Measurements from ENCODE around the gene REPS1.

Gene REPS1

DNA sequence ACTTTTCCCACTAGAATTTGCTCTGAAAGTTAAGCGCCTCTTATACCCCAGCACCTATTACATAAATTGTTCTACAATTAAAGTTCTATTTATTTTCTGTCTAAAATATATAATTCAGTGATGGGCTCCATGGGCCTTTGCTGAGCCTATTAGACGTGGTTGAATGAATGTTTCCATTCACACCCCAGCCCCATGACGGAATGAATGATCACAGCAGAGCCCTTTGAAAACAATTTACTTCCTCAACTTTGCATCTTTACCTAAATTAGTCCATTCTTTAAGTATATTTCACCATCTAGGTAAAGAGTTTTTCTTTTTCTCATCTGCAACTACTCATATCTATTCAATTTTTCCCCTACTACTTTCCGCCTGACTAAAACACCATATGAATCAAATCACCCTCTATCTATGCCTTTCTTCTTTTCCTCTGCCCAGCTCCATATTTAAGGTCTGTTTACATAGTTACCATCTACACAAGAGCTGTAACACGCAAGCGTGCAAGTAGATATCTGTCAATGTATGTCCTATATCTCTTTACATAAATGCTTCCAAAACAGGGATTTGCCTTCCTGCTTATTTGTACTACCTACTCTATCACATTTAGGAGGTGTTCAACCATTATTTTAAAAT lies 122.5 kb downstream of the REPS1 start:
- Histone ChIP-seq H3K4me3 (ENCODE audit: low read depth in 1 of 2, low read length in 1 of 2) (no peak overlapping the region), H3K27me3 (no peaks in the 10 kb centered on the region), H3K36me3 (no peaks in the 10 kb centered on the region), H3K9me3 (no peaks in the 10 kb centered on the region), H3K4me1 (ENCODE audit: control insufficient read depth in 1 of 2, insufficient read depth in 1 of 2, low read depth in 1 of 2, low read length in 1 of 2) (no peaks in the 10 kb centered on the region), H3K27ac (no peak overlapping the region)
- TF ChIP-seq, protein P1, sequence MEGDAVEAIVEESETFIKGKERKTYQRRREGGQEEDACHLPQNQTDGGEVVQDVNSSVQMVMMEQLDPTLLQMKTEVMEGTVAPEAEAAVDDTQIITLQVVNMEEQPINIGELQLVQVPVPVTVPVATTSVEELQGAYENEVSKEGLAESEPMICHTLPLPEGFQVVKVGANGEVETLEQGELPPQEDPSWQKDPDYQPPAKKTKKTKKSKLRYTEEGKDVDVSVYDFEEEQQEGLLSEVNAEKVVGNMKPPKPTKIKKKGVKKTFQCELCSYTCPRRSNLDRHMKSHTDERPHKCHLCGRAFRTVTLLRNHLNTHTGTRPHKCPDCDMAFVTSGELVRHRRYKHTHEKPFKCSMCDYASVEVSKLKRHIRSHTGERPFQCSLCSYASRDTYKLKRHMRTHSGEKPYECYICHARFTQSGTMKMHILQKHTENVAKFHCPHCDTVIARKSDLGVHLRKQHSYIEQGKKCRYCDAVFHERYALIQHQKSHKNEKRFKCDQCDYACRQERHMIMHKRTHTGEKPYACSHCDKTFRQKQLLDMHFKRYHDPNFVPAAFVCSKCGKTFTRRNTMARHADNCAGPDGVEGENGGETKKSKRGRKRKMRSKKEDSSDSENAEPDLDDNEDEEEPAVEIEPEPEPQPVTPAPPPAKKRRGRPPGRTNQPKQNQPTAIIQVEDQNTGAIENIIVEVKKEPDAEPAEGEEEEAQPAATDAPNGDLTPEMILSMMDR (IDR thresholded peaks at IDR 0.05): no peak

DNA sequence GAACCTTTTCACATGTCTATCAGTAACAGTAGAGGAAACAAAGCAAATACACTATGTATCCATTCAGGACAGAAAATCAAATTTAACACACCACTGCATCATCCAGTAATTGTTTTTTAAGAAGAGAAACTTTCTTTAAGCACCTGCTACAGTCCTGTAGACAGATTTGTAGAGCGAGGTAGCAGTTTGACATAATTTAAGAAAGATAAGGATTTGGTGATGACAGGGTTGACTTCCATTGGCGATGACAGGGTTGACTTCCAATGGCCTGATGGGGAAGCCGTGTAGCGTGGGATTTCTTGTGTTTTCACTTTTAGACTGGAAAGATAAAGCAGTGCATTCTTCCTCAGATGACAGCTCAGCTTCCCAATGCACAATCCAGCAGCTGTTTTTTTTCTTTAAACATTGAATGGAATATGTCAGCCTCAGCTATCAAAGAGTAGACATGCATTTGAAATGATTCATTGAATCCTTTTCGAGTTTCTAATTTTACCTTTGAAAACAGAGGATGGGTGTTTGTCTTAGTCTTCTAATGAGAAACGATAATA lies 123.6 kb downstream of the REPS1 start:
- TF ChIP-seq, protein P1 (IDR thresholded peaks at IDR 0.05): no peak
- no peaks in the 10 kb centered on the region for H3K4me1 ChIP-seq (ENCODE audit: control insufficient read depth in 1 of 2, insufficient read depth in 1 of 2, low read depth in 1 of 2, low read length in 1 of 2)
- H3K27me3 ChIP-seq: no peaks in the 10 kb centered on the region
- no peaks in the 10 kb centered on the region for H3K36me3 ChIP-seq
- H3K27ac ChIP-seq: no peak overlapping the region
- H3K4me3 ChIP-seq (ENCODE audit: low read depth in 1 of 2, low read length in 1 of 2): no peak overlapping the region
- no peaks in the 10 kb centered on the region for H3K9me3 ChIP-seq

DNA sequence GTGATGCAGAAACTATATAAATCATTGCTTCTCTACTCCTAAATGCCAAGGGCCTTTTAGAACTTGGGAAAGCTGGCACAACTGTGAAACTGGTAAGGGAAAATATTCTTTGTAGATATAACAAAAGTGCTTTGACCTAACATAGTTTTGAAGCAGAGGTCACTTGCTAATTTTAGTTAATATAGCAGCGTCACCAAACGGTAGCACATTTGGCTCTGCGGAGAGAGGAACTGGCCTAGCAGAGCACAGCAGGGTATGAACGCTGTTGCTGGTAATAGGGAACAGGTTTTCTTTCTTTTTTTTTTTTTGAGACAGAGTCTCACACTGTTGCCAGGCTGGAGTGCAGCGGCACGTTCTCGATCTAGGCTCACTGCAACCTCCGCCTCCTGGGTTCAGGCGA lies 124.7 kb downstream of the REPS1 start:
- TF ChIP-seq, protein P1 (IDR thresholded peaks at IDR 0.05): no peak

DNA sequence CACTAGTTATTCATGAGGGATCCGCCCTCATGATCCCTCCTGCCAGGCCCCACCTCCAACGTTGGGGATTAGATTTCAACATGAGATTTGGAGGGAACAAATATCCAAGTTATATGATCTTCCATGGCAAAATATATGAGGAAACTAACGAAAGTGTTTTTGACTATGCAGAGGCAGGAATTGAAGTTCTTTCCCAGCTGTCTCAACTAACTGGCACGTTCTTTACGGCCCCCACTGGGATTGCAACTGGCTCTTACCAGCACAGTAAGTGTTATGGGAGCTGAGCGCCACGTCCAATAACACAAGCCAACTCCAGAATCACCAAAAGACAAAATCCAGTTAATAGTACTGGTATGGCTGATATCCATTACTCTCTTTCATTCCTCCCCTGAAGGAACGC lies 125.6 kb downstream of the REPS1 start:
- H3K9me3 ChIP-seq: no peaks in the 10 kb centered on the region
- H3K36me3 ChIP-seq: no peaks in the 10 kb centered on the region
- H3K4me1 ChIP-seq (ENCODE audit: control insufficient read depth in 1 of 2, insufficient read depth in 1 of 2, low read depth in 1 of 2, low read length in 1 of 2): no peaks in the 10 kb centered on the region
- TF ChIP-seq, protein P1 (IDR thresholded peaks at IDR 0.05): no peak
- no peak overlapping the region for H3K4me3 ChIP-seq (ENCODE audit: low read depth in 1 of 2, low read length in 1 of 2)
- H3K27me3 ChIP-seq: no peaks in the 10 kb centered on the region
- H3K27ac ChIP-seq: no peak overlapping the region

More for the DNA sequence above, 124.7 kb downstream of the REPS1 start:
- Histone ChIP-seq H3K27ac (no peak overlapping the region), H3K4me3 (ENCODE audit: low read depth in 1 of 2, low read length in 1 of 2) (no peak overlapping the region), H3K27me3 (no peaks in the 10 kb centered on the region), H3K36me3 (no peaks in the 10 kb centered on the region), H3K4me1 (ENCODE audit: control insufficient read depth in 1 of 2, insufficient read depth in 1 of 2, low read depth in 1 of 2, low read length in 1 of 2) (no peaks in the 10 kb centered on the region), H3K9me3 (no peaks in the 10 kb centered on the region)

DNA sequence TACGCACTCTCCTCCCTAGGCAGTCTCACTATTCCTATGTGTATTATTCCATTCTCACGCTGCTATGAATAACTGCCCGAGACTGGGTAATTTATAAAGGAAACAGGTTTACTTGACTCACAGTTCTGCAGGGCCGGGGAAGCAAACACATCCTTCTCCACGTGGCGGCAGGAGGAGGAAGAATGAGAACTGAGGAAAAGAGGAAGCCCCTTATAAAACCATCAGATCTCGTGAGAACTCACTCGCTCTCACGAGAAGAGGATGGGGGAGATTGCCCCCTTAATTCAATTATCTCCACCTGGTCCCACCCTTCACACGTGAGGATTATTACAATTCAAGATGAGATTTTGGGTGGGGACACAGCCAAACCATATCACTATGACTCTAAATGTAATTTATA lies 130.3 kb downstream of the REPS1 start:
- Histone ChIP-seq H3K27ac (no peak overlapping the region), H3K9me3 (no peaks in the 10 kb centered on the region), H3K4me3 (ENCODE audit: low read depth in 1 of 2, low read length in 1 of 2) (no peak overlapping the region), H3K27me3 (no peaks in the 10 kb centered on the region), H3K36me3 (no peaks in the 10 kb centered on the region), H3K4me1 (ENCODE audit: control insufficient read depth in 1 of 2, insufficient read depth in 1 of 2, low read depth in 1 of 2, low read length in 1 of 2) (no peaks in the 10 kb centered on the region)
- TF ChIP-seq, protein P1 (IDR thresholded peaks at IDR 0.05): no peak
